Measurements from ENCODE around the gene DNAJC1.

DNAJC1 gene

DNA sequence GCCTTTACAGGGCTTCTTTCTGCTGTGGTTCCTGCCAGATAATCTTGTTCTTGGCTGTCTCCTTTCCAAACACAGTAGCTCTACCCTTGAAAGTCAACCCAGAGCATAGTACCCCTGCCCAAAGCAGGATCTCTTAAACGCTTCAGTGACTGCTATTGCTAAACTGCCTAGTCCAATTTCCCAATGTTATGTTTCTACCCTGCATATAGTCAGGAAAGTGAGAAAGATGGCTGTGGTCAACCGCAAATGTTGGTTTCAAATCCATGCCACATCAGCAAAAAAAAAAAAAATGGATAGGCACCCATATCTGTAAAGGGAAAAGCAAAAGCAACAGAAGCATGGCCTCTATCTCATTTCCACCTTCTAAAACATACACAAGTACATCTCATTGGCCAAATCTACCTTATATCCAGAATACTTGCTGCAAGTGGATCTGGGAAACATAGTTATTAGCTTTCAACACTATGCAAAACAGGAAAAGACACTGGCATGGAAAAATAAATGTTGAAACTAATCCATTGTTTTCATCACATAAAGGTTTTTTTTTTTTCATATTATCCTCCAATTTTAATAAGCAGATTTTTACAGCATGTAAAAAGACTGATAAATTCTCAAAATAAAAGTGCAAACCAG lies 59.8 kb downstream of the DNAJC1 start:
- TF ChIP-seq EP300 (IDR thresholded peaks at IDR 0.05; ENCODE audit: borderline replicate concordance) (no peak), YY1 (IDR thresholded peaks at IDR 0.05; ENCODE audit: low read depth) (no peak), TAF1 (IDR thresholded peaks at IDR 0.05; ENCODE audit: low read depth) (no peak), MAX (IDR thresholded peaks at IDR 0.05) (no peak), EGR1 (IDR thresholded peaks at IDR 0.05) (no peak), CREB1 (IDR thresholded peaks at IDR 0.05; ENCODE audit: low read depth) (no peak), TEAD4 (IDR thresholded peaks at IDR 0.05) (no peak), NFIC (IDR thresholded peaks at IDR 0.05) (no peak), FOXM1 (IDR thresholded peaks at IDR 0.05; ENCODE audit: borderline replicate concordance, low read depth) (no peak), TCF12 (IDR thresholded peaks at IDR 0.05; ENCODE audit: low read depth) (no peak), ZBTB7A (IDR thresholded peaks at IDR 0.05; ENCODE audit: low read depth) (no peak), RAD21 (IDR thresholded peaks at IDR 0.05; ENCODE audit: low read depth) (no peak), CEBPB (IDR thresholded peaks at IDR 0.05) (no peak)
- TF ChIP-seq, protein P1, sequence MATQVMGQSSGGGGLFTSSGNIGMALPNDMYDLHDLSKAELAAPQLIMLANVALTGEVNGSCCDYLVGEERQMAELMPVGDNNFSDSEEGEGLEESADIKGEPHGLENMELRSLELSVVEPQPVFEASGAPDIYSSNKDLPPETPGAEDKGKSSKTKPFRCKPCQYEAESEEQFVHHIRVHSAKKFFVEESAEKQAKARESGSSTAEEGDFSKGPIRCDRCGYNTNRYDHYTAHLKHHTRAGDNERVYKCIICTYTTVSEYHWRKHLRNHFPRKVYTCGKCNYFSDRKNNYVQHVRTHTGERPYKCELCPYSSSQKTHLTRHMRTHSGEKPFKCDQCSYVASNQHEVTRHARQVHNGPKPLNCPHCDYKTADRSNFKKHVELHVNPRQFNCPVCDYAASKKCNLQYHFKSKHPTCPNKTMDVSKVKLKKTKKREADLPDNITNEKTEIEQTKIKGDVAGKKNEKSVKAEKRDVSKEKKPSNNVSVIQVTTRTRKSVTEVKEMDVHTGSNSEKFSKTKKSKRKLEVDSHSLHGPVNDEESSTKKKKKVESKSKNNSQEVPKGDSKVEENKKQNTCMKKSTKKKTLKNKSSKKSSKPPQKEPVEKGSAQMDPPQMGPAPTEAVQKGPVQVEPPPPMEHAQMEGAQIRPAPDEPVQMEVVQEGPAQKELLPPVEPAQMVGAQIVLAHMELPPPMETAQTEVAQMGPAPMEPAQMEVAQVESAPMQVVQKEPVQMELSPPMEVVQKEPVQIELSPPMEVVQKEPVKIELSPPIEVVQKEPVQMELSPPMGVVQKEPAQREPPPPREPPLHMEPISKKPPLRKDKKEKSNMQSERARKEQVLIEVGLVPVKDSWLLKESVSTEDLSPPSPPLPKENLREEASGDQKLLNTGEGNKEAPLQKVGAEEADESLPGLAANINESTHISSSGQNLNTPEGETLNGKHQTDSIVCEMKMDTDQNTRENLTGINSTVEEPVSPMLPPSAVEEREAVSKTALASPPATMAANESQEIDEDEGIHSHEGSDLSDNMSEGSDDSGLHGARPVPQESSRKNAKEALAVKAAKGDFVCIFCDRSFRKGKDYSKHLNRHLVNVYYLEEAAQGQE (IDR thresholded peaks at IDR 0.05; ENCODE audit: low read depth), result no peak
- TF ChIP-seq, protein P2, sequence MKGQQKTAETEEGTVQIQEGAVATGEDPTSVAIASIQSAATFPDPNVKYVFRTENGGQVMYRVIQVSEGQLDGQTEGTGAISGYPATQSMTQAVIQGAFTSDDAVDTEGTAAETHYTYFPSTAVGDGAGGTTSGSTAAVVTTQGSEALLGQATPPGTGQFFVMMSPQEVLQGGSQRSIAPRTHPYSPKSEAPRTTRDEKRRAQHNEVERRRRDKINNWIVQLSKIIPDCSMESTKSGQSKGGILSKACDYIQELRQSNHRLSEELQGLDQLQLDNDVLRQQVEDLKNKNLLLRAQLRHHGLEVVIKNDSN (IDR thresholded peaks at IDR 0.05), result no peak

DNA sequence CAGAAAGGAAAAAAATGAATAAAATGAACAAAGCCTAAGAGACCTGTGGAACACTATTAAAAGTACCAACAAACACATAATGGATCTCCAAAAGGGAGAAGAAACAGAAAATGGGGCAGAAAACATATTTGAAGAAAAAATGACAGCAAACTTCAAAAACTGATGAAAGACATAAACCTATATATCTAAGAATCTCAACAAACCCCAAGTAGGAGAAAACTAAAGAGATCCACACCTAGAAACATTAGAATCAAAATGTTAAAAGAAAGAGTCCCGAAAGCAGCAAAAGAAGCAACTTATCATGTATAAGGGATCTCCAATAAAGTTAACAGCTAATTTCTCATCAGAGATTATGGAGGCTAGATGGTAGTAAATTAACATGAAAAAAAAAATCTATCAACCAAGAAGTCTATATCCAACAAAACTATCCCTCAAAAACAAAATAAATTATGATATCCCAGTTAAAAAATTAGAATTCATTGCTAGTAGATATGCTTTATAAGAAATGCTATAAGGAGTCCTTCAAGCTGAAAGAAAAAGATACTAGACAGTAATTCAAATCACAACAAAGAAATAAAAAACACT lies 68.0 kb downstream of the DNAJC1 start:
- TF ChIP-seq, protein P2 (IDR thresholded peaks at IDR 0.05), result no peak
- TF ChIP-seq, protein P1 (IDR thresholded peaks at IDR 0.05; ENCODE audit: low read depth), result no peak
- no peak for TF ChIP-seq CREB1 (IDR thresholded peaks at IDR 0.05; ENCODE audit: low read depth)
- TF ChIP-seq TEAD4 (IDR thresholded peaks at IDR 0.05), result no peak
- TF ChIP-seq EP300 (IDR thresholded peaks at IDR 0.05; ENCODE audit: borderline replicate concordance), result no peak
- TF ChIP-seq TCF12 (IDR thresholded peaks at IDR 0.05; ENCODE audit: low read depth), result no peak
- no peak for TF ChIP-seq RAD21 (IDR thresholded peaks at IDR 0.05; ENCODE audit: low read depth)
- TF ChIP-seq FOXM1 (IDR thresholded peaks at IDR 0.05; ENCODE audit: borderline replicate concordance, low read depth), result no peak
- no peak for TF ChIP-seq CEBPB (IDR thresholded peaks at IDR 0.05)
- TF ChIP-seq ZBTB7A (IDR thresholded peaks at IDR 0.05; ENCODE audit: low read depth), result no peak
- TF ChIP-seq MAX (IDR thresholded peaks at IDR 0.05), result no peak
- no peak for TF ChIP-seq YY1 (IDR thresholded peaks at IDR 0.05; ENCODE audit: low read depth)
- no peak for TF ChIP-seq EGR1 (IDR thresholded peaks at IDR 0.05)
- TF ChIP-seq TAF1 (IDR thresholded peaks at IDR 0.05; ENCODE audit: low read depth), result no peak
- no peak for TF ChIP-seq NFIC (IDR thresholded peaks at IDR 0.05)

DNA sequence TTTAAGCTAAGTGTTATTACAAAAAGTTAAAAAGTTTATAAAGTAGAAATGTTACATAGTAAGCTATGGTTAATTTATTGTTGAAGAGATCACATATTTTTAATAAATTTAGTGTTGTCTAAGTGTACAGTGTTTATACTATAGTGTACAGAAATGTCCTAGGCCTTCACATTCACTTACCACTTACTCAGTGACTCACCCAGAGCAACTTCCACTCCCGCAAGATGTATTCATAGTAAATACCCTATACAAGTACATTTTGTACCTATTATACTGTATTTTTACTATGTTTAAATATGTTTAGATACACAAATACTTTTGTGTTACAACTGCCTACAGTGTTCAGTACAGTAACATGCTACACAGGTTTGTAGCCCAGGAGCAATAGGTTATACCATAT lies 69.2 kb downstream of the DNAJC1 start:
- TF ChIP-seq NFIC (IDR thresholded peaks at IDR 0.05), result no peak
- TF ChIP-seq TEAD4 (IDR thresholded peaks at IDR 0.05), result no peak
- TF ChIP-seq, protein P2 (IDR thresholded peaks at IDR 0.05), result no peak
- TF ChIP-seq, protein P1 (IDR thresholded peaks at IDR 0.05; ENCODE audit: low read depth), result no peak
- no peak for TF ChIP-seq FOXM1 (IDR thresholded peaks at IDR 0.05; ENCODE audit: borderline replicate concordance, low read depth)
- TF ChIP-seq MAX (IDR thresholded peaks at IDR 0.05), result no peak
- TF ChIP-seq EGR1 (IDR thresholded peaks at IDR 0.05), result no peak

Measured in Ishikawa (cell line).